Motor neuron (in vitro differentiated cells): Measurements from ENCODE around the gene FEZF2. TPM values are rescaled to one million over a fixed set of nuclear protein-coding genes. Genes with fewer than 3 reads are reported as not detected.
A peak's percentile ranks its signal among the peaks of the same experiment; 100 is the strongest.

Experiments used
- ATAC-seq, 8 experiments: fragments of 200-7000 bp; cut with Tn5 transposase; replicated peaks in 6 of 8; 2 replicates each; pipeline ENCODE4 v1.8.0; 2021; ENCODE audit warnings: mild to moderate bottlenecking in 8 of 8, moderate library complexity in 8 of 8
- H3K27ac ChIP-seq, 2 donors: fragments of 250-450 bp; sonication (Bioruptor Pico); 2 replicates each; pipeline ENCODE4 v1.9.0; 2021; ENCODE audit warnings: antibody characterized with exemption in 2 of 2, mild to moderate bottlenecking in 2 of 2, moderate library complexity in 1 of 2
- H3K4me1 ChIP-seq, 2 donors: fragments of 250-450 bp; sonication (Bioruptor Pico); replicated peaks in 1 of 2; 2 replicates each; pipeline ENCODE4 v1.6.1; 2021; ENCODE audit warnings: antibody characterized with exemption in 2 of 2, mild to moderate bottlenecking in 2 of 2, moderate library complexity in 1 of 2
- H3K4me3 ChIP-seq, 5 donors: fragments of 250-450 bp; sonication (Bioruptor Pico); 2 replicates each; pipeline ENCODE4 v1.9.0; 2021; ENCODE audit warnings: antibody characterized with exemption in 5 of 5, mild to moderate bottlenecking in 5 of 5, moderate library complexity in 4 of 5
- WGBS, 10 experiments: fragments of 450-650 bp; shearing (Covaris generic); methylation state at CpG; one replicate each; pipeline ENCODE4 v1.0.0; 2022; 5-methylcytosine and 5-hydroxymethylcytosine counted together
- in situ Hi-C, 9 experiments: fragments of 400-800 bp; cut with MboI; loops; one replicate each; pipeline ENCODE4 v1.15.0; 2021; ENCODE audit warnings: low sequenced_read_pairs in 9 of 9, low pct_unique_long_range_greater_than_20kb in 2 of 9; ENCODE audit not compliant: unreplicated experiment in 9 of 9
- total RNA-seq, 8 experiments: library from RNA; unstranded; fragments of 300-600 nt; gene quantifications; 2 replicates each; pipeline versions ENCODE4 v1.2.3 to v1.2.4, GENCODE V29; 2022

Gene FEZF2
- total RNA-seq, 8 experiments from 2014 or later, result 0.15 to 1.6 (median 0.47) TPM; not detected in 4

GRCh38 chr3:62359531-62359930 is 13.8 kb downstream of the FEZF2 start:
- no peak overlapping the region for H3K27ac ChIP-seq
- no peak overlapping the region for H3K4me3 ChIP-seq
- H3K4me1 ChIP-seq, result no peaks in the 10 kb centered on the region
- in situ Hi-C loops, result no loop called here
- ATAC-seq, result no peak
- 37 to 100% (median 79%) methylated on average over 2 to 4 of the region's 4 CpGs for WGBS, 10 experiments

GRCh38 chr3:62356356-62356755 is 17.0 kb downstream of the FEZF2 start:
- in situ Hi-C loops, result no loop called here
- Histone ChIP-seq H3K4me1 (no peaks in the 10 kb centered on the region), H3K4me3 (no peak overlapping the region), H3K27ac (no peak overlapping the region)
- ATAC-seq, result no peak

- no peaks in the 10 kb centered on the region for H3K4me1 ChIP-seq
- in situ Hi-C loops, result no loop called here
- no peak for ATAC-seq
Measured at GRCh38 chr3:62355703-62356102, 17.6 kb downstream of the FEZF2 start.

GRCh38 chr3:62343755-62344154 is 29.6 kb downstream of the FEZF2 start:
- in situ Hi-C loops, result loop anchor here in 4 of 9 experiments (25.0 kb wide), 2 partner anchors 219 to 894 kb away; no protein-coding TSS in a partner anchor
- Histone ChIP-seq H3K27ac (no peak overlapping the region), H3K4me1 (no peaks in the 10 kb centered on the region), H3K4me3 (no peak overlapping the region)
- ATAC-seq, result no peak
- 0 to 100% (median 85%) methylated on average over 1 to 2 of the region's 2 CpGs for WGBS, 10 experiments

More at GRCh38 chr3:62355703-62356102, 17.6 kb downstream of the FEZF2 start:
- Histone ChIP-seq H3K27ac (no peak overlapping the region), H3K4me3 (no peak overlapping the region)
- 6 to 74% (median 55%) methylated on average over 2 to 3 of the region's 3 CpGs; no CpG with 5 or more reads in 1 of the 10 experiments for WGBS, 10 experiments

GRCh38 chr3:62335196-62335595 is 38.2 kb downstream of the FEZF2 start:
- in situ Hi-C loops, result loop anchor here in 5 of 9 experiments (10.0 to 25.0 kb wide), 3 partner anchors 220 to 902 kb away; no protein-coding TSS in a partner anchor
- 43 to 100% (median 83%) methylated on average over 1 to 3 of the region's 3 CpGs; no CpG with 5 or more reads in 2 of the 10 experiments for WGBS, 10 experiments
- no peak for ATAC-seq
- Histone ChIP-seq H3K27ac (no peak overlapping the region), H3K4me1 (peaks cover 0 to 8% of the 10 kb centered on the region in 2 donors), H3K4me3 (no peak overlapping the region)

- in situ Hi-C loops, result loop anchor here in 5 of 9 experiments (10.0 to 25.0 kb wide), 3 partner anchors 222 to 904 kb away; no protein-coding TSS in a partner anchor
- peak in 1 of 8 experiments; percentile 37 for ATAC-seq
- H3K4me3 ChIP-seq, result no peak overlapping the region
- WGBS, 10 experiments, result 0 to 50% (median 43%) methylated on average over 1 to 2 of the region's 2 CpGs; no CpG with 5 or more reads in 2 of the 10 experiments
- peaks cover 0 to 8% of the 10 kb centered on the region in 2 donors for H3K4me1 ChIP-seq
- no peak overlapping the region for H3K27ac ChIP-seq
Measured at GRCh38 chr3:62332835-62333244, 40.5 kb downstream of the FEZF2 start.

DNA sequence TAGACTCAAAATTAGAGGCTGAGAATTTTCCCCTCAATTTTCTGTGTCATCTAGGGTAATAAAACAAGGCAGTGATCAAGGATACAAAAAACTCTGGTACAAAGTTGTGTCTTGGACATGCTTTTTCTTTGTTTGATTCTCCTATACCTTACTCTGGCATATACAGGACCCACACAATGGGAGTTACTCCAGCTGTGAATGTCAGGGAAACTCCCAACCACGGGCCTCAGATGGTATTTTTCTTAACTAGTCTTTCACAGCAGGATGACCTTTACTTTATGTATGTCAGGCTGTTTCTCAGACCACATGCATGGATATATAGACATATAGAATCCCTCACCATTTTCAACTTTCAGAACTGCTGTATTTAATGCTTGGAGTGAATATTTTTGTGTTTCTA is 41.3 kb downstream of the FEZF2 start:
- in situ Hi-C loops, result loop anchor here in 5 of 9 experiments (10.0 to 25.0 kb wide), 3 partner anchors 223 to 905 kb away; no protein-coding TSS in a partner anchor
- WGBS, 10 experiments, result 14 to 78% (median 25%) methylated on average over 1 of the region's 1 CpG; no CpG with 5 or more reads in 5 of the 10 experiments
- Histone ChIP-seq H3K27ac (no peak overlapping the region), H3K4me3 (no peak overlapping the region), H3K4me1 (peaks cover 0 to 8% of the 10 kb centered on the region in 2 donors)
- no peak for ATAC-seq

DNA sequence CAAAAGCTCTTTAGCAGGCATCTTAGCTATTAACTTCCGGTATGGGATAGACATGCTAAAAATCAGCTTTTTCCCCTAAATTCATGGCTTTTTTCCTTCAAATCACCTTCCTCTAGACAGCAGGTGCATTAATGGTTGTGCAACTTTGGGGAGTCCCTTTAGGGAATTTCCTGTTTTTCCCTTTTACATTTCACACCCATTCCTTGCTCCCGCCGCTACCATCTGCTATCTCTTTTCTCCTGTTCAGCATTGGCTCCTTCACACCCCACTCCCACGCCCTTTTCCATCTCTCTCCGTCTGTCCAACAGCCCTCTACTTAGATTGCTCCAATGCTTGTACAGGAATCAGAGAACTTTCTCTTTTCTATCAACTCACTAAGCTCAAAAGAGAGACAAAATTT is 43.4 kb downstream of the FEZF2 start:
- in situ Hi-C loops, result loop anchor here in 5 of 9 experiments (10.0 to 25.0 kb wide), 3 partner anchors 225 to 907 kb away; no protein-coding TSS in a partner anchor
- no peak for ATAC-seq
- no peaks in the 10 kb centered on the region for H3K4me1 ChIP-seq
- no peak overlapping the region for H3K27ac ChIP-seq
- no peak overlapping the region for H3K4me3 ChIP-seq
- WGBS, 10 experiments, result 46 to 100% (median 88%) methylated on average over 1 to 5 of the region's 5 CpGs

GRCh38 chr3:62325896-62326295 is 47.5 kb downstream of the FEZF2 start:
- in situ Hi-C loops, result loop anchor here in 4 of 9 experiments (25.0 kb wide), 2 partner anchors 236 to 911 kb away; no protein-coding TSS in a partner anchor
- H3K4me1 ChIP-seq, result no peaks in the 10 kb centered on the region
- no peak overlapping the region for H3K27ac ChIP-seq
- peak in 1 of 8 experiments; percentile 37 for ATAC-seq
- H3K4me3 ChIP-seq, result no peak overlapping the region
- WGBS, 10 experiments, result 72 to 100% (median 89%) methylated on average over 2 to 8 of the region's 8 CpGs; no CpG with 5 or more reads in 1 of the 10 experiments

GRCh38 chr3:62323241-62323640 is 50.1 kb downstream of the FEZF2 start:
- no peak overlapping the region for H3K27ac ChIP-seq
- WGBS, 10 experiments, result 67 to 100% (median 86%) methylated on average over 1 of the region's 1 CpG; no CpG with 5 or more reads in 3 of the 10 experiments
- H3K4me1 ChIP-seq, result no peaks in the 10 kb centered on the region
- in situ Hi-C loops, result loop anchor here in 1 of 9 experiments (25.0 kb wide), 1 partner anchor 111 kb away; no protein-coding TSS in a partner anchor
- no peak overlapping the region for H3K4me3 ChIP-seq
- no peak for ATAC-seq
